Nephron progenitor cell (in vitro differentiated cells): ENCODE measurements around the gene SPOCD1.

Source experiments
- DNase-seq: peaks from one replicate; pipeline ENCODE4 v3.0.0; 2021
- H3K27ac Mint-ChIP-seq: 2 replicates; pipeline ENCODE4 v1.8.0; 2021; ENCODE audit warnings: mild to moderate bottlenecking, moderate library complexity, mixed read lengths
- H3K27me3 Mint-ChIP-seq: 2 replicates; pipeline ENCODE4 v1.8.0; 2021; ENCODE audit warnings: mild to moderate bottlenecking, low read depth, mixed read lengths; ENCODE audit not compliant: poor library complexity
- H3K36me3 Mint-ChIP-seq: 2 replicates; pipeline ENCODE4 v1.8.0; 2021; ENCODE audit warnings: low read depth, mixed read lengths
- H3K4me1 Mint-ChIP-seq: 2 replicates; pipeline ENCODE4 v1.8.0; 2021; ENCODE audit warnings: mixed read lengths
- H3K4me3 Mint-ChIP-seq: 2 replicates; pipeline ENCODE4 v1.8.0; 2021; ENCODE audit warnings: mild to moderate bottlenecking, moderate library complexity, mixed read lengths
- H3K9me3 Mint-ChIP-seq: 2 replicates; pipeline ENCODE4 v1.8.0; 2021; ENCODE audit warnings: mild to moderate bottlenecking, moderate library complexity, mixed read lengths
- TF ChIP-seq, protein P1 (sequence below): fragments of 200-600 bp; sonication (generic); IDR thresholded peaks from 2 replicates; pipeline ENCODE4 v1.5.0; 2021; ENCODE audit warnings: antibody characterized with exemption

Gene SPOCD1

DNA sequence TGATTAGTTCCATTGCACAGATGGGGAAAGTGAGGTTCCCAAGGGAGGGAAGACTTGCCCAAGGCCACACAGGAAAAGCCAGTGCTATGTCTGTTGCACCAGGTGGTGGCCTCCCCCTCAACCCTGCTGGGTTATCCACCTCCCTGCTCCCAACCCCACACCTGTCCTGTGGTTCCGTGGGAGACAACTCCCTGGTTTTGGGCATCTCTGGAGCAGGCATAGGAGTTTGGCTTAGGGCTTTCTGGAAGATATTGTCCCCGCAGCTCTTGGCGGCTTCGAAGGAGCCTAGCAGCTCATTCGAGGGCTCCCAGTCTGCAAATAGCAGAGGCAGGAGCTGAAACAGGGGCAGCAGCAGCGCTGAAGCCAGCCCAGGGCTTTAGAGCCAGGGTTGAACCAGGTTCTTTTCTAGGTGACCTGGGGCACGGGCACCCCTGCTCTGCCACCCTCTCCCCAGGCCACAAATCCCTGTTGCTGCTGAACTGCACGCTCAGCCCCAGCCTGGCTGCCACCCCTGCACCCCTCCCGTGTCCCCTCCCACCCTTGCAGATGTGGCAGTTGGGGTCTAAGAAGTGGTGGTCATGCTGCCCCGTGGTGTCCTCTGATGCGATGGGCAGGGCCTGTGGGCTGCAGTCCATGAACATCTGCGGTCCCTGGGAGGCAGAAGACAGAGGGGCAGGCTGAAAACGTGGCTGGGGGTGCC is 22.1 kb downstream of the SPOCD1 start:
- no peak for DNase-seq
- H3K36me3 Mint-ChIP-seq, result no peaks in the 10 kb centered on the region
- no peak overlapping the region for H3K27ac Mint-ChIP-seq
- no peaks in the 10 kb centered on the region for H3K9me3 Mint-ChIP-seq
- TF ChIP-seq, protein P1, sequence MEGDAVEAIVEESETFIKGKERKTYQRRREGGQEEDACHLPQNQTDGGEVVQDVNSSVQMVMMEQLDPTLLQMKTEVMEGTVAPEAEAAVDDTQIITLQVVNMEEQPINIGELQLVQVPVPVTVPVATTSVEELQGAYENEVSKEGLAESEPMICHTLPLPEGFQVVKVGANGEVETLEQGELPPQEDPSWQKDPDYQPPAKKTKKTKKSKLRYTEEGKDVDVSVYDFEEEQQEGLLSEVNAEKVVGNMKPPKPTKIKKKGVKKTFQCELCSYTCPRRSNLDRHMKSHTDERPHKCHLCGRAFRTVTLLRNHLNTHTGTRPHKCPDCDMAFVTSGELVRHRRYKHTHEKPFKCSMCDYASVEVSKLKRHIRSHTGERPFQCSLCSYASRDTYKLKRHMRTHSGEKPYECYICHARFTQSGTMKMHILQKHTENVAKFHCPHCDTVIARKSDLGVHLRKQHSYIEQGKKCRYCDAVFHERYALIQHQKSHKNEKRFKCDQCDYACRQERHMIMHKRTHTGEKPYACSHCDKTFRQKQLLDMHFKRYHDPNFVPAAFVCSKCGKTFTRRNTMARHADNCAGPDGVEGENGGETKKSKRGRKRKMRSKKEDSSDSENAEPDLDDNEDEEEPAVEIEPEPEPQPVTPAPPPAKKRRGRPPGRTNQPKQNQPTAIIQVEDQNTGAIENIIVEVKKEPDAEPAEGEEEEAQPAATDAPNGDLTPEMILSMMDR, result no peak
- peaks cover 28% of the 10 kb centered on the region for H3K4me1 Mint-ChIP-seq
- H3K27me3 Mint-ChIP-seq, result peaks cover 27% of the 10 kb centered on the region
- H3K4me3 Mint-ChIP-seq, result no peak overlapping the region

DNA sequence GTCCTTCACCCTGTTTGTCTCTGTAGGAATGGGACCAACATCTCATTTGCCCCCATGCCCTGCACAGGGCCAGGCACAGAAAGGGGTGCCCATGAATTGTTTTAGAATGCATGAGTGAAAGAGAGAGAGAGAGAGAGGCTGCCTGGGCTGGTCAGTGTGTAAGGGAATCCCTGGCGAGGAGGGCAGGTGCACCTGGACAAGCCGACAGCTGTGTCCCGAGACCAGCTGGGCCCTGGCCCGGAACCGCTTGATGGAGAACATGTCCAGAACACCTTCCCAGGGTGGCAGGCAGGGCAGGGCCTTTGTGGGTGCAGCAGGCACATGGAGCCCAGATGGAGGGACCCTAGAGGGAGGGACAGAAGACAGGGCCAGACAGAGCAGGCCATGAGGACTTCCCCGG is 22.7 kb downstream of the SPOCD1 start:
- Mint-ChIP-seq H3K36me3 (no peaks in the 10 kb centered on the region), H3K4me3 (no peak overlapping the region), H3K4me1 (peaks cover 24% of the 10 kb centered on the region), H3K9me3 (no peaks in the 10 kb centered on the region), H3K27ac (no peak overlapping the region), H3K27me3 (peaks cover 27% of the 10 kb centered on the region)
- TF ChIP-seq, protein P1, result no peak
- DNase-seq, result no peak

DNA sequence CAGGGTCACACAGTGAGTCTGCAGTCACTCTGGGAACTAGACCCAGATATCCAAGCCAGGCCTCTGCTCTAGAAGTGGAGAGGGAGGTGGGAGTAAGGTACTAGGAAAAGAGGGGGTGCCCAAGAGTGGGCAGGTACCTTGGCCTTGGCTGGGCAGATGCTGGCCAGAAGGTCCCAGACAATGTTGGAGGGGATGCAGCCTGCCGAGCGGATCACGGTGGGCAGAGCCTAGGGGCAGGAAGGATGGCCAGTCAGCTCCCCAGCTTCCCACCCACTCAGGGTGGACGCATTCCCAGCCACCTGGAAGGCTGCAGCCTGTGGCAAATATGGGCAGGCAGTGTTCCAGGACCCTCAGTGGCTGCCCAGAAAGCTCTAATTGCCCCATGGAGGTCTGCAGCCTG is 23.3 kb downstream of the SPOCD1 start:
- Mint-ChIP-seq H3K36me3 (no peaks in the 10 kb centered on the region), H3K4me1 (peaks cover 24% of the 10 kb centered on the region), H3K4me3 (no peak overlapping the region), H3K27ac (no peak overlapping the region), H3K9me3 (no peaks in the 10 kb centered on the region), H3K27me3 (peaks cover 23% of the 10 kb centered on the region)
- TF ChIP-seq, protein P1, result no peak
- DNase-seq, result no peak

DNA sequence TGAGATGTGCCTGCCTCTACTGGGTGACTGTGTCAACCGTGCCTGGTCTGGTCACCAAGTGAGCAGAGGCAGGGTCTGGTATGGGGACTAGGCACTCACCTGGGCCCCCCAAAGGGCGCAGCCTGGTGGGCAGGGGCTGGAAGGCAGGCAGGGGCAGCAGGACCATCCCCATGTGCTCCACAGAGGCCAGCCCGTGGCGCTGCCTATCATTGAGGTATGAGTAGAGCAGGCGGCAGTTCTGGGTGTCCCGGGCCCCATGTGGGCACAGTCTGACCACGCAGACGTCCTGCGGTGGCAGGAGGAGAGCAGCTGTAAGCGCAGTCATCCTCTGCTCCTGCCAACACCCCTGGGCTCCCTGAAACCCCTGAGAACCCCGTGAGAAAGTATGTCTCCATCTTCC is 23.7 kb downstream of the SPOCD1 start:
- Mint-ChIP-seq H3K36me3 (no peaks in the 10 kb centered on the region), H3K4me3 (no peak overlapping the region), H3K27ac (no peak overlapping the region), H3K27me3 (peaks cover 26% of the 10 kb centered on the region), H3K4me1 (peaks cover 24% of the 10 kb centered on the region), H3K9me3 (no peaks in the 10 kb centered on the region)
- DNase-seq, result no peak
- TF ChIP-seq, protein P1, result no peak

DNA sequence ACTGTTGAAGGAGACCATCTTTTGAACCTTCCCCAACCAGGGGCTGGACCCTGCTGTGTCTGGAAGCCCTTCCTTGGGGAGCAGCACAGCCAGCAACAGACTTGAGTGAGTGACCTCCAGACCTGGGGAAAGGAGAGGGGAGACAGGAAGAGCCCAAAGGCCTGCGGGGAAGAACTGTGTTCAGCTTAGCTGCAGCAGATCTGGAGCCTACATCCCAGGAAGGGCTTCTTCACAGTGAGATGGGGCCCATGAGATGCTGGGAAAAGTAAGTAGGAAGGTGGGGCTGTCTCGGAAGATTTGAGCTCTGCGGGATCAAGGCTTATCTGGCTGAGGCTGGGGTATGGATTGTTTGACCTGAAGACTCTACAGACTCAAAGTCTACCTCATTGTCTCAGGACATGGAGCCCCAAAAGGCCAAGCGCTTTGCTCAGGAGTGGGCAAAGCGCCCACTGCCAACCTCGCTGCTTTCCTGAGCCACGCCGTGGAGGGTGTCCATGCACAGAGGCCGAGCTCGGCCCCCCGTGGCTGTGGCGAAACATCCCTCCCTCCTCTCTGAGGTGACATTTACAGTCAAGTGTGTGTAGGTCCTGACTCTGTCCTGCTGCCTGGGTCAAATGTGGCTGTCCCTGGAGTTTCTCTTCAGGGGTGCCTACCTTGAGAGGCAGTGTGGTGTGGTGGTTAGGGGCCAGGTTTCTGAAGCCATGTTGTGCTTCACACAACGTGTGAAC is 24.5 kb downstream of the SPOCD1 start:
- peaks cover 26% of the 10 kb centered on the region for H3K27me3 Mint-ChIP-seq
- H3K4me3 Mint-ChIP-seq, result no peak overlapping the region
- H3K4me1 Mint-ChIP-seq, result peaks cover 26% of the 10 kb centered on the region
- TF ChIP-seq, protein P1, result no peak
- no peak for DNase-seq
- H3K27ac Mint-ChIP-seq, result no peak overlapping the region
- H3K36me3 Mint-ChIP-seq, result no peaks in the 10 kb centered on the region
- no peaks in the 10 kb centered on the region for H3K9me3 Mint-ChIP-seq
